ENCODE data around the gene ZNF710.
A peak's percentile ranks its signal among the peaks of the same experiment; 100 is the strongest.

The ZNF710 gene

DNA sequence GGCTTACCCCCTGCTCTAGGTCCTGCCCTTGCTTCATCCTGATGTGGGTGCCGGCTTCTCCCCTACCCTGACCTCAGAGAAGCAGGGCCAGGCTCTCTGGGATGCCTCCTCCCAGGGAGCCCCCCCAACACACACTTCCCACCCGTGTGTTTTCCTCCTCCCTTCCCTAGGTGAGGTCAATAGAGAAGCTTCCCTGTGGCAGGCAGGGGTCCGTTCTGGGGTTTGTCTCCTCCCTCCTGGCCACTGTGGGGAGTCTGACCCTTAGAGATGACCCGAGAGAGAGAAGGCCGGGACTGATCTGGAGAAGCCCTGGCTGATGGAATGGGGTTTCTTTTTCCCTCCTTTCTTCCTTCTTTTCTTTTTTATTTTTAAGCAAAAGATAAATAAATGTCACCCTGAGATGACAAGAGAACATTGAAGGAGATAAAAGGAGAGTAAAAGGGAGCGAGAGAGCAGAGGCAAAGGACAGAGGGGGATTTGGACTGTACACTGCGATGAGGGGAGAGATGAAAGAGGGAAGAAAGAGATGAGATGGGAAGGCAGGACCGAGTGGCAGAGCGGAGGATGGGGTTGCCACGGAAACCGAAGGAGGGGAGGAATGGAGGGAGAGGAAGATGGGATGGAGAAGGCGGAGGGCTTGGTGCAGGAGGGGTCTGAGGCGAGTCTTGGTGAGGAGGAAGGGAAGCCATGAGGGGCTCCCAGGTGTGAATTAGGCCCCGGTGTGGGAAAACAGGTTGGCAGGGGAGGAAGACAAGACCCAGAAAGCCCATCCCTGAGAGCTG is 52.8 kb downstream of the ZNF710 start:
- DNase-seq = no peak
- WGBS (ENCODE audit: extremely low coverage, insufficient coverage, low lambda C conversion rate) = 100% methylated on average over 1 of the region's 14 CpGs
- H3K27ac ChIP-seq (ENCODE audit: low read depth, low read length) = no peak overlapping the region

DNA sequence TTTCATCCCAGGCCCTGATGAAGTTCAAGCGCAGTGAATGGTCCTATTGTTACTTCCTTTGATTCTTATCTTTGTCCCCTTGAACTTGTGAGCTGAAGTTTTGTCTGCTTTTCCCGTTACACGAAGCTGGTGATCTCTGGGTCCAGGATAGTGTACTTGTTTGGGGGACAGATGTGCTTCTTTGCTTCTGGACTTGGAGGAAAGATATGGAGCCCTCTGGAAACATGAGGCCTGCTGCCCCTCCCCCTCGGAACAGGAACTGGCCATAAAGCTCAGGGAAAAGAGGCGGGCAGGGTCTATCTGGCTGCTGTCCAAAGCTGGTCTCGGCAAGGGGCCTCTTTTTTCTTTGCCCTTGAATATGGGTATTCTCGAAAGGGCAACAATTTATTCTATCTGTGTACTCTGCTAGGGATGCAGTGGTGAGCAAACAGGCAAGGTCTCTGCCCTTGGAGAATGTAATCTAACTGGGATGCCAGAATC is 53.5 kb downstream of the ZNF710 start:
- H2BK120ac ChIP-seq (ENCODE audit: low read depth, low read length) = no peak overlapping the region
- peaks cover 28% of the 10 kb centered on the region for H3K79me1 ChIP-seq (ENCODE audit: low read length)
- H3K79me2 ChIP-seq (ENCODE audit: control insufficient read depth, insufficient read depth, low read length) = peaks cover 7% of the 10 kb centered on the region
- no peak overlapping the region for H3K56ac ChIP-seq (ENCODE audit: low read length)
- no peak overlapping the region for H3K4ac ChIP-seq (ENCODE audit: low read depth, low read length)
- no peak overlapping the region for H3K27ac ChIP-seq (ENCODE audit: low read depth, low read length)
- no peak overlapping the region for H4K8ac ChIP-seq (ENCODE audit: low read depth, low read length)
- no peak overlapping the region for H2AK5ac ChIP-seq (ENCODE audit: low read length)
- peaks cover 15% of the 10 kb centered on the region for H3K4me1 ChIP-seq (ENCODE audit: control insufficient read depth, low read depth, low read length)
- no peak overlapping the region for H3K4me2 ChIP-seq (ENCODE audit: low read length)
- no CpG with 5 or more reads among the region's 7 CpGs for WGBS (ENCODE audit: extremely low coverage, insufficient coverage, low lambda C conversion rate)
- H3K27me3 ChIP-seq (ENCODE audit: insufficient read depth, low read length, poor library complexity) = no peaks in the 10 kb centered on the region
- no peak overlapping the region for H3K23ac ChIP-seq (ENCODE audit: low read length)
- no peak overlapping the region for H3K9ac ChIP-seq (ENCODE audit: low read length)
- no peak overlapping the region for H2BK15ac ChIP-seq (replicated peaks; ENCODE audit: low read depth)
- no peaks in the 10 kb centered on the region for H3K36me3 ChIP-seq (ENCODE audit: control insufficient read depth, insufficient read depth, low read length)
- H2BK5ac ChIP-seq (ENCODE audit: low read length) = no peak overlapping the region
- no peak overlapping the region for H3K4me3 ChIP-seq (ENCODE audit: low read length)
- DNase-seq = no peak
- no peak overlapping the region for H3K18ac ChIP-seq (ENCODE audit: low read length)
- H4K5ac ChIP-seq (ENCODE audit: low read length) = no peak overlapping the region

More for the DNA sequence above, 52.8 kb downstream of the ZNF710 start:
- peaks cover 29% of the 10 kb centered on the region for H3K79me1 ChIP-seq (ENCODE audit: low read length)
- peak overlapping the region; percentile 15 for H3K56ac ChIP-seq (ENCODE audit: low read length)
- H3K4me1 ChIP-seq (ENCODE audit: control insufficient read depth, low read depth, low read length) = peaks cover 10% of the 10 kb centered on the region
- no peak overlapping the region for H3K18ac ChIP-seq (ENCODE audit: low read length)
- H2AK5ac ChIP-seq (ENCODE audit: low read length) = no peak overlapping the region
- H4K5ac ChIP-seq (ENCODE audit: low read length) = no peak overlapping the region
- H4K8ac ChIP-seq (ENCODE audit: low read depth, low read length) = no peak overlapping the region
- no peak overlapping the region for H3K23ac ChIP-seq (ENCODE audit: low read length)
- no peak overlapping the region for H3K4ac ChIP-seq (ENCODE audit: low read depth, low read length)
- H2BK15ac ChIP-seq (replicated peaks; ENCODE audit: low read depth) = no peak overlapping the region
- H3K27me3 ChIP-seq (ENCODE audit: insufficient read depth, low read length, poor library complexity) = no peaks in the 10 kb centered on the region
- H3K4me2 ChIP-seq (ENCODE audit: low read length) = no peak overlapping the region
- no peak overlapping the region for H2BK5ac ChIP-seq (ENCODE audit: low read length)
- peaks cover 7% of the 10 kb centered on the region for H3K79me2 ChIP-seq (ENCODE audit: control insufficient read depth, insufficient read depth, low read length)
- no peak overlapping the region for H2BK120ac ChIP-seq (ENCODE audit: low read depth, low read length)
- H3K36me3 ChIP-seq (ENCODE audit: control insufficient read depth, insufficient read depth, low read length) = no peaks in the 10 kb centered on the region
- no peak overlapping the region for H3K4me3 ChIP-seq (ENCODE audit: low read length)
- H3K9ac ChIP-seq (ENCODE audit: low read length) = no peak overlapping the region

DNA sequence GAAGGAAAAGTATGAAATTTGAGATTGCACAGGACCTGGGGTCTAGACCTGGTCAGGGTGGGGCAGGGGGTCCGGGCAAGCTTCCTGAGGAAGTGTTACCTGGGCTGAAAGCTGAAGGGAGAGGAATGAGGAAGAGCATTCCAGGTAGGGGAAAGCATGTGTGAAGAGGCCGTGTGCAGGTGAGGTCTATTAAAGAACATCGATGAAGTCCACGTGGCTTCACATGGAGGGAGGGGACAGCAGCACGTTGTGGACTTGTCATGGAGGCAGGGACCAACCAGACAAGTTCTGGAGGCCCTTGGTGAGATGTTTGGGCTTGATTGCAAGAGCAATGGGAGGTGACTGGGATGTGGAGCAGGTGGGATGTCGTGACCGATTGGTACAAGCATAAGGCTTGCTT is 54.1 kb downstream of the ZNF710 start:
- Histone ChIP-seq H3K79me2 (ENCODE audit: control insufficient read depth, insufficient read depth, low read length) (peaks cover 4% of the 10 kb centered on the region), H3K79me1 (ENCODE audit: low read length) (peaks cover 24% of the 10 kb centered on the region), H3K27me3 (ENCODE audit: insufficient read depth, low read length, poor library complexity) (no peaks in the 10 kb centered on the region), H3K18ac (ENCODE audit: low read length) (no peak overlapping the region), H4K5ac (ENCODE audit: low read length) (no peak overlapping the region), H3K4me2 (ENCODE audit: low read length) (no peak overlapping the region), H3K27ac (ENCODE audit: low read depth, low read length) (no peak overlapping the region), H2BK5ac (ENCODE audit: low read length) (no peak overlapping the region), H3K56ac (ENCODE audit: low read length) (no peak overlapping the region), H3K23ac (ENCODE audit: low read length) (no peak overlapping the region), H2BK120ac (ENCODE audit: low read depth, low read length) (no peak overlapping the region), H4K8ac (ENCODE audit: low read depth, low read length) (no peak overlapping the region), H3K36me3 (ENCODE audit: control insufficient read depth, insufficient read depth, low read length) (no peaks in the 10 kb centered on the region), H2AK5ac (ENCODE audit: low read length) (no peak overlapping the region), H3K9ac (ENCODE audit: low read length) (no peak overlapping the region), H3K4ac (ENCODE audit: low read depth, low read length) (no peak overlapping the region), H3K4me3 (ENCODE audit: low read length) (no peak overlapping the region), H2BK15ac (replicated peaks; ENCODE audit: low read depth) (no peak overlapping the region), H3K4me1 (ENCODE audit: control insufficient read depth, low read depth, low read length) (peaks cover 15% of the 10 kb centered on the region)
- no peak for DNase-seq
- WGBS (ENCODE audit: extremely low coverage, insufficient coverage, low lambda C conversion rate) = no CpG with 5 or more reads among the region's 7 CpGs

DNA sequence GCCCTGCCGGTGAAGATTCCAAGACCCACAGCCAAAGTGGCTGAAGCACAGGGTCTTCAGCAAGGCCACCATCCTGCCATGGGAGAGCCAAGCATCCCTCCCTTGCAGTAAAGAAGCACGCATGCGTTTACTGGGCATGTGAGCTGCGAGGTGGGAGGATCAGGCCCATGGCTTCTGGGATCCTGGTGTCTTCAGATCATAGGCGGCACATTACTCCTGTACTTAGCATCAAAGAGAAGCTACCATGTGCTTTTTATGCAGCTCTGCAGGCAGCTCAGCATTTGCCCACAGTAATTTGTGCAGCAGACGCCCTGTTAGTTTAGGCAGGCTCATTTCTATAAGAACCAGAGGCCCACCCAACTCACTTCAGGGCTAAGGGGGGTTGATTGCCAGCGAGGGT is 55.4 kb downstream of the ZNF710 start:
- no peak for DNase-seq
- Histone ChIP-seq H2BK120ac (ENCODE audit: low read depth, low read length) (no peak overlapping the region), H2BK15ac (replicated peaks; ENCODE audit: low read depth) (no peak overlapping the region), H3K9ac (ENCODE audit: low read length) (no peak overlapping the region), H4K8ac (ENCODE audit: low read depth, low read length) (no peak overlapping the region), H2BK5ac (ENCODE audit: low read length) (no peak overlapping the region), H3K79me1 (ENCODE audit: low read length) (peaks cover 21% of the 10 kb centered on the region), H3K4ac (ENCODE audit: low read depth, low read length) (no peak overlapping the region), H3K27me3 (ENCODE audit: insufficient read depth, low read length, poor library complexity) (no peaks in the 10 kb centered on the region), H3K56ac (ENCODE audit: low read length) (no peak overlapping the region), H3K18ac (ENCODE audit: low read length) (no peak overlapping the region), H3K23ac (ENCODE audit: low read length) (no peak overlapping the region), H4K5ac (ENCODE audit: low read length) (no peak overlapping the region), H2AK5ac (ENCODE audit: low read length) (no peak overlapping the region), H3K4me2 (ENCODE audit: low read length) (no peak overlapping the region), H3K4me3 (ENCODE audit: low read length) (no peak overlapping the region), H3K36me3 (ENCODE audit: control insufficient read depth, insufficient read depth, low read length) (no peaks in the 10 kb centered on the region), H3K4me1 (ENCODE audit: control insufficient read depth, low read depth, low read length) (peaks cover 18% of the 10 kb centered on the region), H3K27ac (ENCODE audit: low read depth, low read length) (no peak overlapping the region), H3K79me2 (ENCODE audit: control insufficient read depth, insufficient read depth, low read length) (peaks cover 3% of the 10 kb centered on the region)
- no CpG with 5 or more reads among the region's 7 CpGs for WGBS (ENCODE audit: extremely low coverage, insufficient coverage, low lambda C conversion rate)

DNA sequence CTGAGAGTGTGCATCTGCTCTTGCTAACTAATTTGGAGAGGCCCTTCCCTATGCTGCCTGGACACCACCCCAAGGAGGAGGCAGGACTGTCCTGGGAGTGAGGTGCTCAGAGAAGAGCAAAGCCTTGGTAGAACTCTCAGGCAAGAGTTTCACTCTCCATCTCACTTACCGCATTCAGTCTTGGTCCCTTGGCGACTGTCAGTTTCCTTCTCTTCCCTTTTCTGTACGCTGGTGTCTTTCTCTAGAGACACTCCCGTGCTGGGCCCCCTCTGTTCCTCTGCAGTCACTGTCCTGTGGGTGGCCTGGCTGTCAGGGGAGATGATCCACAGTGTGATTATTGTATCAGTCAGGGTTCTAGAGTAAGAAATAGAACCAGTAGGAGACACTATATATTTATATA is 57.2 kb downstream of the ZNF710 start:
- H3K56ac ChIP-seq (ENCODE audit: low read length) = no peak overlapping the region
- no peak overlapping the region for H2BK15ac ChIP-seq (replicated peaks; ENCODE audit: low read depth)
- H3K4me1 ChIP-seq (ENCODE audit: control insufficient read depth, low read depth, low read length) = peaks cover 31% of the 10 kb centered on the region

More for the DNA sequence above, 57.2 kb downstream of the ZNF710 start:
- Histone ChIP-seq H3K4me3 (ENCODE audit: low read length) (no peak overlapping the region), H3K36me3 (ENCODE audit: control insufficient read depth, insufficient read depth, low read length) (no peaks in the 10 kb centered on the region), H3K18ac (ENCODE audit: low read length) (no peak overlapping the region), H3K9ac (ENCODE audit: low read length) (no peak overlapping the region), H3K4me2 (ENCODE audit: low read length) (no peak overlapping the region), H3K79me2 (ENCODE audit: control insufficient read depth, insufficient read depth, low read length) (peaks cover 5% of the 10 kb centered on the region), H3K27ac (ENCODE audit: low read depth, low read length) (no peak overlapping the region), H2BK5ac (ENCODE audit: low read length) (no peak overlapping the region), H2AK5ac (ENCODE audit: low read length) (no peak overlapping the region), H3K27me3 (ENCODE audit: insufficient read depth, low read length, poor library complexity) (no peaks in the 10 kb centered on the region), H3K79me1 (ENCODE audit: low read length) (peaks cover 22% of the 10 kb centered on the region), H4K5ac (ENCODE audit: low read length) (no peak overlapping the region), H3K23ac (ENCODE audit: low read length) (no peak overlapping the region), H4K8ac (ENCODE audit: low read depth, low read length) (no peak overlapping the region), H3K4ac (ENCODE audit: low read depth, low read length) (no peak overlapping the region), H2BK120ac (ENCODE audit: low read depth, low read length) (no peak overlapping the region)
- DNase-seq = no peak
- no CpG with 5 or more reads among the region's 4 CpGs for WGBS (ENCODE audit: extremely low coverage, insufficient coverage, low lambda C conversion rate)

All from mesendoderm (in vitro differentiated cells).